SK-N-SH (cell line): ENCODE results near the gene ITSN1.

Experiments
- CTCF ChIP-seq: fragments of 200-600 bp; sonication (generic); IDR thresholded peaks from 2 replicates; pipeline ENCODE4 v1.6.1; 2017; ENCODE audit warnings: antibody characterized with exemption, mild to moderate bottlenecking, moderate library complexity
- EZH2phosphoT487 ChIP-seq: fragments of 200-600 bp; sonication (generic); IDR thresholded peaks from 2 replicates; pipeline ENCODE4 v1.6.1; 2017; ENCODE audit warnings: low read depth, mixed run types, mild to moderate bottlenecking, antibody characterized with exemption, moderate library complexity, borderline replicate concordance
- FOXM1 ChIP-seq: IDR thresholded peaks from 2 replicates; pipeline ENCODE4 v1.4.0; 2012; ENCODE audit warnings: low read depth, mild to moderate bottlenecking
- GABPA ChIP-seq: IDR thresholded peaks from 2 replicates; pipeline ENCODE4 v1.4.0; 2012; ENCODE audit warnings: low read depth, mild to moderate bottlenecking
- MEF2A ChIP-seq: IDR thresholded peaks from 2 replicates; pipeline ENCODE4 v1.4.0; 2012; ENCODE audit warnings: low read depth, borderline replicate concordance
- MXI1 ChIP-seq: IDR thresholded peaks from 2 replicates; pipeline ENCODE4 v1.6.1; 2012; ENCODE audit warnings: mild to moderate bottlenecking, low read depth, low read length, improper control_type of control experiment
- PBX3 ChIP-seq: IDR thresholded peaks from 2 replicates; pipeline ENCODE4; 2012
- POLR2AphosphoS5 ChIP-seq: IDR thresholded peaks from 2 replicates; pipeline ENCODE4 v1.6.1; 2012; ENCODE audit warnings: low read depth, low read length
- SIN3A ChIP-seq: IDR thresholded peaks from 2 replicates; pipeline ENCODE4 v1.6.1; 2012; ENCODE audit warnings: low read depth, mild to moderate bottlenecking, low read length, moderate library complexity, borderline replicate concordance
- USF2 ChIP-seq: fragments of 150-350 bp; IDR thresholded peaks from 2 replicates; pipeline ENCODE4 v1.6.1; 2017; ENCODE audit warnings: antibody characterized with exemption, low read length, low read depth, borderline replicate concordance

- TF ChIP-seq CTCF, result no peak
- TF ChIP-seq MXI1, result no peak
- TF ChIP-seq EZH2phosphoT487, result no peak
- TF ChIP-seq FOXM1, result no peak
- no peak for TF ChIP-seq POLR2AphosphoS5
- TF ChIP-seq GABPA, result no peak
- no peak for TF ChIP-seq SIN3A
- no peak for TF ChIP-seq USF2
- no peak for TF ChIP-seq PBX3
- TF ChIP-seq MEF2A, result no peak
These were observed 223.8 kb downstream of the ITSN1 start for GRCh38 chr21:33865996-33866575.
